Measurements from ENCODE around the gene OVCH1. TPM values are rescaled to one million over a fixed set of nuclear protein-coding genes. Genes with fewer than 3 reads are reported as not detected.
"Not testable (repeated sequence)": the region's sequence is repeated elsewhere in the genome, so short reads cannot be mapped to it uniquely, and the experiment has no call there.

Gene OVCH1
- total and polyA plus RNA-seq, 7 donors, result 0.04 to 0.54 (median 0.18) TPM

- H3K27me3 ChIP-seq (ENCODE audit: insufficient read depth in 3 of 3, low read length in 2 of 3), result no peaks in the 10 kb centered on the region
- no peaks in the 10 kb centered on the region for H3K36me3 ChIP-seq (ENCODE audit: insufficient read depth in 1 of 2, low read depth in 1 of 2)
- DNase-seq, result no peak
- no peak for TF ChIP-seq CTCF (IDR thresholded peaks at IDR 0.05)
- ATAC-seq, result no peak
- intact Hi-C loops (cut with DNase I), result no loop called here
- no peaks in the 10 kb centered on the region for H3K4me1 ChIP-seq
- no peaks in the 10 kb centered on the region for H3K9me3 ChIP-seq
- no peak overlapping the region for H3K27ac ChIP-seq
- no peak overlapping the region for H3K4me3 ChIP-seq
Measured at GRCh38 chr12:29402437-29402836, 95.0 kb downstream of the OVCH1 start.

DNA sequence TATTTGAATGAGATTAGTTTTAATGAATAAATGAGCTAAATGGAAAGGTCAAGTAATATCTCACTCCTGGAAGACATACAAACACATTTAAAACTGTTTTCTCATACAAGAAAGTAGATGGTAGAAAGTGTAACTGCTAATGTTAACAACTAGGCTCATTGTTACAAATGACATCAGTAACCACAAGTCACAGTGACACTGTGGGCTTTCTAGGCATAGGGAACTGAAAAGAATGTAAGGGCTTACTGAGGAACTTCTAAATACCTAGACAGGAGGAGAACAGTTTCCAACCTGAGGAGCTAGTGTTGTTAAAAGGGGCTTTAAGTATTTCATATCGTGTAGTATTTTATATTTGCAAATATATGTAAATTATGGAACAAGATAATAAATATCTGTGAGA lies 99.0 kb downstream of the OVCH1 start:
- intact Hi-C loops (cut with DNase I), result no loop called here
- no peaks in the 10 kb centered on the region for H3K4me1 ChIP-seq
- no peaks in the 10 kb centered on the region for H3K36me3 ChIP-seq (ENCODE audit: insufficient read depth in 1 of 2, low read depth in 1 of 2)
- WGBS, 3 donors, result 92 to 97% (median 94%) methylated on average over 1 of the region's 1 CpG
- TF ChIP-seq CTCF (IDR thresholded peaks at IDR 0.05), result no peak
- no peaks in the 10 kb centered on the region for H3K9me3 ChIP-seq
- H3K4me3 ChIP-seq, result no peak overlapping the region
- ATAC-seq, result no peak
- no peaks in the 10 kb centered on the region for H3K27me3 ChIP-seq (ENCODE audit: insufficient read depth in 3 of 3, low read length in 2 of 3)
- H3K27ac ChIP-seq, result no peak overlapping the region
- DNase-seq, result no peak

GRCh38 chr12:29396774-29397173 lies 100.7 kb downstream of the OVCH1 start:
- Histone ChIP-seq H3K36me3 (ENCODE audit: insufficient read depth in 1 of 2, low read depth in 1 of 2) (no peaks in the 10 kb centered on the region), H3K9me3 (no peaks in the 10 kb centered on the region), H3K27me3 (ENCODE audit: insufficient read depth in 3 of 3, low read length in 2 of 3) (no peaks in the 10 kb centered on the region), H3K4me1 (no peaks in the 10 kb centered on the region), H3K4me3 (no peak overlapping the region), H3K27ac (no peak overlapping the region)
- ATAC-seq, result no peak
- intact Hi-C loops (cut with DNase I), result no loop called here
- TF ChIP-seq CTCF (IDR thresholded peaks at IDR 0.05), result no peak
- WGBS, 3 donors, result 80 to 86% (median 81%) methylated on average over 3 of the region's 3 CpGs
- DNase-seq, result no peak

- intact Hi-C loops (cut with DNase I), result no loop called here
- DNase-seq (no peak), ATAC-seq (no peak)
- TF ChIP-seq CTCF (IDR thresholded peaks at IDR 0.05), result no peak
- H3K4me3 ChIP-seq, result no peak overlapping the region
- WGBS, 3 donors, result 69 to 92% (median 91%) methylated on average over 1 of the region's 1 CpG
- no peak overlapping the region for H3K27ac ChIP-seq
- H3K27me3 ChIP-seq (ENCODE audit: insufficient read depth in 3 of 3, low read length in 2 of 3), result no peaks in the 10 kb centered on the region
- H3K4me1 ChIP-seq, result no peaks in the 10 kb centered on the region
- H3K9me3 ChIP-seq, result no peaks in the 10 kb centered on the region
- H3K36me3 ChIP-seq (ENCODE audit: insufficient read depth in 1 of 2, low read depth in 1 of 2), result no peaks in the 10 kb centered on the region
Measured at GRCh38 chr12:29395356-29395755, 102.1 kb downstream of the OVCH1 start.

DNA sequence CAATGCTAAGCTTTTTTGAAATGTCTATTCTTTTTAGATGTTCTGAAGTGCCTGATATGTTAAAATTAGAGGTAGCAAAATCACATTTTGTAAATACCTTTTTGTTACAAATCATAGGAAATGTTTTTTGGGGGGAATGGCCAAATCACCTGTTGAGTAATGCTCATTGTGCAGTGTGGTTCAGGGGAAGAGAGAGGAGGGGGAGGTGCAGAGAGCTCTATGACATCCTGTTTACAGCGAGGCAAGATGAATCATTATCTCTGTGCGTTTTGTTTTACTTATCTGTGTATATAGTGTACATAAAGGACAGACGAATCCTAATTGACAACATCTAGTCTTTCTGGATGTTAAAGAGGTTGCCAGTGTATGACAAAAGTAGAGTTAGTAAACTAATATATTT lies 107.1 kb downstream of the OVCH1 start:
- DNase-seq; H3K27ac ChIP-seq; H3K4me1 ChIP-seq; H3K4me3 ChIP-seq; H3K36me3 ChIP-seq (ENCODE audit: insufficient read depth in 1 of 2, low read depth in 1 of 2); H3K27me3 ChIP-seq (ENCODE audit: insufficient read depth in 3 of 3, low read length in 2 of 3); H3K9me3 ChIP-seq; intact Hi-C loops (cut with DNase I); ATAC-seq: not testable (repeated sequence)
- 72 to 75% (median 74%) methylated on average over 3 of the region's 3 CpGs for WGBS, 3 donors
